HG03565 (cell line): Measurements from ENCODE around the gene RPL13.

Source experiments
- ATAC-seq: cut with Tn5 transposase; IDR thresholded peaks from one replicate; pipeline ENCODE4 v1.9.1; 2021; ENCODE audit warnings: mild to moderate bottlenecking, moderate library complexity; ENCODE audit not compliant: unreplicated experiment

RPL13 gene

DNA sequence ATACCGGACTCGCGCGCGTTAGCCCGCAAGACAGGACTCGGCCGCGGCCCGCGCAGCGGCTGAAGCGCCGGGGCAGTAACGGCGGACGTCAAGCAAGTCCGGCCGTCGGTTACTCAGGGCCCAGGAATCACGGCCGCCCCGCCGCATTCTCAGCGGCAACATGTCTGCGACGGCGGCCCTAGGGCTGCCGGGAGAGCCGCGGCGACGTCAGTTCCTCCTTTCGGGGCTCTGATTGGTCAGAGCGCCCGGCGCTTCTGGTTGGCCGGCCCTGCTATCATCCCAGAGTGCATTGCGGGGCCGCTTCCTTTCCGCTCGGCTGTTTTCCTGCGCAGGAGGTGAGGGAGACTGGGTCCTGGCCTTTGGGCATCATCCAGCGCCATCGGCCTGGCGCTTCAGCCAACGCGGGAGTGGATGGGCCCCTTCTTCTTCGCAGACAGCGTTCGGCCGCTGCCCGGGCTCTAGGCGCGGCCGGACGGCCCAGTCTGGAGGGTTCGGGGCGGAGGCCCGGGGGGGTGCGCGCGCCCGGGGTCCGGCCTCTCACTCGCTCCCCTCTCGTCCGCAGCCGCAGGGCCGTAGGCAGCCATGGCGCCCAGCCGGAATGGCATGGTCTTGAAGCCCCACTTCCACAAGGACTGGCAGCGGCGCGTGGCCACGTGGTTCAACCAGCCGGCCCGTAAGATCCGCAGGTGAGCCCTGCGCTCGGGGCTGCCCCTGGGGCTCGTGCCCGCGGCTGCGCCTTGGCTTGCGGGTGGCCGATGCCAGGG, at the start of gene RPL13:
RPL13 (plus strand) TSS at position 305 of the 764 bp plus-strand sequence; CDS start at position 583, 278 bp downstream.
- peak; percentile 74 for ATAC-seq

DNA sequence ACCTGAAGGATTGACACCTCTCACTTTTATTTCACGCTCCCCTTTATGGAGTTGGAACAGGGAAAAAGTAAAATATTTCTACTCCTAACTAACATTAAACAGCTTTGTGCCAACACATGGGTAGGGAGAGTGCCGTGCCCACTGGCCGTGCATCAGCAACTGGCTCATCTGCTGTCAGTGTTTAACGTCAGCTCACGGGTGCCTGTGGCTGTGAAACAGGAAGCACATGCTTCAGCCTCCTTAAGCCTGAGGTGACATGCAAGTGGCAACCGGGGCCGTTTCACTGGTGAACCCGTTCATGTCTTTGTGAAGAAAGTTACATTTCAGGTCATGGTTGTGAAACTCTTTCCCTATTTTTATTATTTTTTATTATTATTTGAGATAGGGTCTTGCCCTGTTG, 49.1 kb upstream of the RPL13 start:
- no peak for ATAC-seq

DNA sequence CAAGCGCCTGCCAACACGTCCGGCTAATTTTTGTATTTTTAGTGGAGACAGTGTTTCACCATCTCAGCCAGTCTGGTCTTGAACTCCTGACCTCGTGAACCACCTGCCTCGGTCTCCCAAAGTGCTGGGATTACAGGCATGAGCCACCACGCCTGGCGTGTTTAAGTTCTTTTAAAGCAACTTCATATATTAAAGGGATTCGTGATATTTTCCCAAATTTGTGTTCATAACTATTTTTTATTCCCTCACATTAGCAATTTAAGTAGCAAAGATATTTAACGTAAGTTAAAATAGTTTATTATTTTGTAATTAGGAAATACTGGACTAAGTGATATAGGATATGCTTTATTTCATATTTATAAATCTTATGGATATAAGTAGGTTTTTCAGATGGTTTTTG, 48.0 kb upstream of the RPL13 start:
- no peak for ATAC-seq

DNA sequence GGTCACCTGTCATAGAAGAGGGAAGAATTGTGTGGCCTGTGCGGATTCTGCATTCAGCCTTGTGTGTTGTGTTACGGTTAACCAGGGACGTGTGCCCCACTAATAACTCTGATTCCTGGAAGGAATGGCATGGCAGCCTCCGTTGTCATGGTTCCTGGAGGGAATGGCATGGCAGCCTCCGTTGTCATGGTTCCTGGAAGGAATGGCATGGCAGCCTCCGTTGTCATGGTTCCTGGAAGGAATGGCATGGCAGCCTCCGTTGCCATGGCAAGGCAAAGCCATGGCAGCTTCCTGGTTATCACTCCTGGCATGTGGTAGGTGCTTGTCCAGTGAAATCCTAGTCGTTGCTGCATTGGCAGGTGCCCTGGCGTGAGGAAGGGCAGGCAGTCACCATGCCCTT, 43.4 kb upstream of the RPL13 start:
- no peak for ATAC-seq

DNA sequence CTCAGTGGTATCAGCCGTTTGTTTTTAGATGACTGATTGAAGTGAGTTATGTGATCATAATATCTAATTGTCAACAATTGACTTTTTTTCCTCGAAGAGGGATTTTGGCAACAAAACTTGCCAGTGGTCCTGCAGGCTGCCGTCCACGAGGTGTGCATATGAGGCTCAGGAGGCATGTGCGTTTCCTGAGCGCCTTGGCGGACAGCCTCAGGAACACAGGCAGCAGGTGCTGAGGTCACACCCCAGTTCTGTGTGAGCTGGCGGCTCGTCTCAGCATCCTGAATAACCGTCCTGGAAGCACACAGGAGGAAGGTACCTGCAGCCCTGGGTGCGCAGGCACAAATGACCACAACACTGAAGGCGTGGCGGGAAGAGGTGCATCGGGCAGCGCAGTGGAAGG, 40.6 kb upstream of the RPL13 start:
- no peak for ATAC-seq

DNA sequence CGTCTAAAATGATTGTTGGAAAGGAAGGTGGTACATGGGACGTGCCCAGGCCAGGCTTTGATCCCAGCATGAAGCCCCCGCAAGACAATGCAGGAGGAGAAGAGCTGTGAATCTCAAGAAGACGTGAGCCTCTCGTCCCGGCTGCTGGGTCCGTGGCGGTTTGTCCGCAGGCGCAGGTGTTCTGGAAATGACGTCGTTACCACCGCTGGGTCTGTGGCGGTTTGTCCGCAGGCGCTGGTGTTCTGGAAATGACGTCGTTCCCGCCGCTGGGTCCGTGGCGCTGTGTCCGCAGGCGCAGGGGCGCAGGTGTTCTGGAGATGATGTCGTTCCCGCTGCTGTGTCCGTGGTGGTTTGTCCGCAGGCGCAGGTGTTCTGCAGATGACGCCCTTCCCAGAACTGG, 38.2 kb upstream of the RPL13 start:
- ATAC-seq = no peak

DNA sequence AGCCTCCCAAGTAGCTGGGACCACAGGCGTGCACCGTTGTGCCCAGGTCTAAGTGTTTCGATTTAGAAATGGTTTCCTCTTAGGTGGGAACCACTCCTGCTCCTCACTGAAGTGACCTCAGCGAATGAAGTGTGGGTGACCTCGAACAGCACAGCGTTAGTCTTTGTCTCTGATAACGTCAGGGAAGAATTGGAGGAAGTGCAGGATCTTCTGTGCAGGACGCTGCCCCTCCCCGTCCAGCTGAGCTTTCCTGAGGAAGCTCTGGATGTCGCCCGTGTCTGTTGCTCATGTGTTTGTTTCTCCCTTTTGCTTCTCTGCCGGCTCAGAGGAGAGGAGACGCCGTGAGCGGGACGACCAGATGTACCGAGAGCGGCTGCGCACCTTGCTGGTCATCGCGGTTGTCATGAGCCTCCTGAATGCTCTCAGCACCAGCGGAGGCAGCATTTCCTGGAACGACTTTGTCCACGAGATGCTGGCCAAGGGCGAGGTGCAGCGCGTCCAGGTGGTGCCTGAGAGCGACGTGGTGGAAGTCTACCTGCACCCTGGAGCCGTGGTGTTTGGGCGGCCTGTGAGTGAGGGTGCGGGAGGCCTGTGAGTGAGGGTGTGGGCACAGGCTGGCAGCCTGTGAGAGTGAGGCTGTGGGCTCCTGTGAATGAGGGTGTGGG, 36.7 kb upstream of the RPL13 start:
- ATAC-seq = no peak

DNA sequence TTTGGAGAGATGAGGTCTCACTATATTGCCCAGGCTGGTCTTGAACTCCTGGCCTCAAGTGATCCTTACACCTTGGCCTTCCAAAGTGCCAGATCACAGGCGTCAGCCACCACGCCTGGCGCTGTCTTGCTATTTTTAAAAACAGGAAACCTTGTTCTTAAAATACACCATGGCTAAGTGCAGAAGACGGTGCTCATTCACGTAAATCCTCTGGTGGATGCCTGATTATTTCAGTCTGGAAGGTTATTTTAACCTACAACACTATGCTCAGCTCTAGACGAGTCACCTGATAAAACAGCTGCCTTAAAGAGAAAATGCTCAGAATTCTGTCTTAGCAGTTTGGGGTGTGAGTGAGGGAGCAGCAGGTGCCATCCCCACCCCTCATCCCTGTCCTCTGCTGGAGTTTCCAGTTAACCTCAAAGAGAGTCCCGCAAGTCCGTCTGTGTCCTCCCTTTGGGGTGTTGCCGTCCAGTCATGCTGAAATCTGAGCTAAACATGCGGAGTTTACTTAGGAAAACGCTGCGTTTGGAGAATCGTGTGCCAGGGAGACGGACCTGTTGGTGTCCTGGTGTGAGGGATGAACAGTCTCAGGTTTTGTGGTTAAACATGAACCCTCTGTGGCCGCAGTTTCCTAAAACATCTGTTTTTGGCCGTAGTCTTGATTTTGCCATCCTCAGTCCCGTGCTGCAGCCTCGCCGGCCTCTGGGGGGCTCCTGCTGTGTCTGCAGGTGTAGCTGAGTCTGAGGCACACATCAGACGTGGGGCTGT, 35.2 kb upstream of the RPL13 start:
- no peak for ATAC-seq

DNA sequence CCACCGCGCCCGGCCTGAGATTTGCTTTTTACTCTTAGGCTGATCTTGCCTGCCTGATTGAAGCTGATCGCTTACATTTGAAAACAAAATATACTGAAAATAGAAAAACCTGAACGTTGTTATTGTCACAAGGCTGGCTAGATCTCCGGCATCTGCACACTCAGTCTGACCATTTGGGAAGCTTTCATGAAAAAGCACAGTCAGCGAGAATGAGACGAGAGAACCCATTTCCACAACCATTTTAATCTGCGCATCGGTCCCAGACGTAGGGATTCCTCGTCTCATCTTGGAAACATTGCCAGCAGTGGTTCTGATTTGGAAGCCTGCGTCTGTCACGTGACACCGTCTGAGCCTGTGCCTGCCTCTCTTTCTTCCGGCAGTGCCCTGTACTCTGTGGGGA, 31.4 kb upstream of the RPL13 start:
- ATAC-seq = no peak

DNA sequence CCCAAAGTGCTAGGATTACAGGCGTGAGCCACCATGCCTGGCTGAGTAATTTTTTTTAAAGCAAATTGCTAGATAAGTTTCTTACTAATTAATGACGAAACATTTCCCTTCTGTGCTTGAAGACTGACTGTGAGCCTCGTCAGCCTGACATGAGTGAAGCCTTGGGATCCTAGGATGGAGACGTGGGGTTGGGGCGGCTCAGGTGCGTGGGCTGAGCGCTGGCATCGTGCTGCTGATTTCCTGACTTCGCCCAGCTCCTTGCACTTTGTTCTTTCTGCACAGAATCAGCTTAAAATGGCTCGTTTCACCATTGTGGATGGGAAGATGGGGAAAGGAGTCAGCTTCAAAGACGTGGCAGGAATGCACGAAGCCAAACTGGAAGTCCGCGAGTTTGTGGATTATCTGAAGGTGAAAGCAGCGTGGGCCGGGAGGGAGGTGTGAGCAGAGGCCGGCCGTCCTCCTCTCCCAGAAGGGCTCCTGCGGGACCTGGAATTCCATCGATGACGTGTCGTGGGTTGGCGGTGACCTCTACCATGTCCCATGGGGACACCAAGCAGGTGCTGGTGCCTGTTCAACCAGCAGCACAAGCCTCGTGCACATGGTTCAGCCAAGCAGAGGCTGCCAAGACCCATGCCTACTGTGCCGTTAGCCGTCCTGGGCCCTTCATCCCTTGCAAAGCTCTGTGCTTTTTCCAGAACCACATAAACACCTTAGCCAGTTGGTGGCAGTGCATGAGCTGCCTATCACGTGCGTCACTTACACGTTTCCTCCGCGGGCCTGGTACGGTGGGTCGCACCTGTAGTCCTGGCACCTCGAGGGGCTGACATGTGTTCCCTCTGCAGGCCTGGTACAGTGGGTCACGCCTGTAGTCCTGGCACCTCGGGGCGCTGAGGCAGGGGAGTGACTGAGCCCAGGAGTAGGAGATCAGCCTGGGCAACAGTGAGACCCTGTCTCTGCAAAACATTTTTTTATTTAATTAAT, 29.8 kb upstream of the RPL13 start:
- ATAC-seq = no peak

DNA sequence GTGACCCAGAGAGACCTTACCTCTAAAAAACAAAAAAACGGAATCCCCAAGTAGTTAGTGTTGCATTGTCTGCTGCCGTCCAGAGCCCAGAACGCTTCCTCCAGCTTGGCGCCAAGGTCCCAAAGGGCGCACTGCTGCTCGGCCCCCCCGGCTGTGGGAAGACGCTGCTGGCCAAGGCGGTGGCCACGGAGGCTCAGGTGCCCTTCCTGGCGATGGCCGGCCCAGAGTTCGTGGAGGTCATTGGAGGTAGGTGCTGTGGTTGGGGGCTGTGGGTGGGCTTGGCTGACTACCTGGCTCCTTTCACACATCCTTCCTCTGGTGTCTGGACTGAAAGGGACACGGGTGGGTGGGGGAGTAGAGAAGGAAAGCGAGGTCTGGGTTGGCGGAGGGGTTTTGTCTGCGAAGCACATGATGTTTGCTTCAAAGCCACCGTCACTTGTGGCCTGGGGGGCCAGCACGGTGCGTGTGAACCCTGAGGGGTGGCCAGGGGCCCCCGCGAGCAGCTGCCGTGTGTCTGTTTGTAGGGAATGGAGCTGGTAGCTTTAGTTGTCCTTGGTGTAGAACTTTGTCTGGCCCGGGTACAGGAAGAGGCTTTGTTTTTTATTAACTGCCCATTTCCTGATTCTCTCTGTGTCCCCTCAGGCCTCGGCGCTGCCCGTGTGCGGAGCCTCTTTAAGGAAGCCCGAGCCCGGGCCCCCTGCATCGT, 28.5 kb upstream of the RPL13 start:
- ATAC-seq = no peak

DNA sequence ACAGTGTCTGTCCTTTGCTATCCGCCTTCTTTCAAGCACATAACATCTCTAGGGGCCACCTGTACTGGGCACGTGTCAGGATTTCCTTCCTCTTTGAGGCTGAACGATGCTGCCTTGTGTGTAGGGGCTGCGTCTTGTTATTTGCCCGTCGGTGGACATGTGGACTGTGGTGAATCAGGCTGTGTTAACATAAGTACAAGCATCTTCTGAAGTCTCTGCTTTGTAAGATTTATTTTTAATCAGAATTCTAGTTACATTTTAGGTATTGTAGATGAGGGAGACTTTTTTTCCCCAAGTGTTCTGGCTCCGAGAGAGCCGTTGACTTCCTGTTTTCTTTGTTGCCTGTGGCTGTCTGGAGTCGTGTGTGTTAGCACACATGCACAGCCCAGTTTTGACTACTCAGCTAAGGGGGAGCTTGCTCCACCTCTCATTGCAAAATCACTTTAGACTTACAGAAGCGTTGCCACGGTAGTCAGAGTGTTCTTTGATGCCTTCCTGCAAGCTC, 26.2 kb upstream of the RPL13 start:
- ATAC-seq = no peak

DNA sequence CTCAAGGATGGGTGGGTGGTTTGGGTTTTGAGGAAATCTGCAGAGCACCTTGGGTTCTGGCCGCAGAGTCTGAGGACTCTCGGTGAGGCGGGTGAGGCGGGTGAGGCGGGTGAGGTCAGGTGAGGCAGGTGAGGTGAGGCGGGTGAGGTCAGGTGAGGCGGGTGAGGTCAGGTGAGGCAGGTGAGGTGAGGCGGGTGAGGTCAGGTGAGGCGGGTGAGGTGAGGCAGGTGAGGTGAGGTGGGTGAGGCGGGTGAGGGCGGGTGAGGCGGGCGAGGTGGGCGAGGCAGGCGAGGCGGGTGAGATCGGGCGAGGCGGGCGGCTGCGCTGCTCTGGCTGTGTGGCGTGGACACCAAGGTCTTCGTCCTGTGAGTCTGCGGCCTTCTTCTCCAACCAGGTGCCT, 24.1 kb upstream of the RPL13 start:
- no peak for ATAC-seq

DNA sequence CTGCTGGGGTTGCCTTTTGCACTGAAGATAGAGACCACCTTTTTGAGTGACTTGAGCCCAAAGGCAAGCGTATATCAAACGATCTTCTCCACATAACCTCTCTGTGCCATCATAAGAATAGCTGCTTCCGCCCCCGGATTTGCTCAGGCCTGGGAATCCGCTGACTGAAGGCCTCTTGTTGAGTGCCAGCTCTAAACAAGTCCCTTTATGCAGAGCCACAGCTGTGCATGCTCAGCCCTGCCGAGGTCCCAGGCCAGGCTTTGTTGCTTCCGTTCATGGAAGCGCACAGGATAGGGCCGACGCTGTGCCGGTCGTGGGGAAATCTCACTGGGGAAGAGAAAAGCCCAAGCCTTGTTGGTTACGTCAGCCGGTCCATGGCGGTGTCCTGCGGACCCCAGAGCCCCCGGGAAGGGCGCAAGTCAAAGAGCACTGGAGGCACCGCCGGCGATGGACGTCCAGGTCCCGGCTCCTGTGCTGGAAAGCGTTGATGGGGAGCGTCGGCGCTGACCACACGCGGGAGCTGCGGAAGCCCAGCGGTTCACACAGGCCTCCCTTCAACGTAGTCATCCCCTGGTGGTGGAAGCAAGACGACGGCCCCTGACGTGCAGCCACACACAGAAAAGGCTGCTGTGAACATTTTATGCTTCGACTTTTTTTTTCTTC, 23.5 kb upstream of the RPL13 start:
- ATAC-seq = no peak

DNA sequence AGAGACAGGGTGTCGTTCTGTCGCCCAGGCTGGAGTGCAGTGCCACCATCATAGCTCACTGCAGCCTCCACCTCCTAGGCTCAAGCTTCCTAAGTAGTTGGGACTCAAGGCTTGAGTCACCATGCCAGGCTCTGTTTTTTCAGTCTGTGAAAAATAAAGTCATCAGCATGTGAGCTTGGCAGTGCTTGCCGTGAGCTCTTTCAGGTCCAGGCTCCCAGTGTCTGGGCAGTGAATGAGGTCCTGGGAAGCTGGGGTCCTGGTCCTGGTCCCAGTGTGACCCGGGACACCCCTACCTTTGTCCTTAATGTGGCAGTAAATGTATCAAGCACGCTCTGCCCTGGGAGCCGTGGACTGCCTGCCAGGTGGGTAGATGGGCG, 22.9 kb upstream of the RPL13 start:
- ATAC-seq = no peak

DNA sequence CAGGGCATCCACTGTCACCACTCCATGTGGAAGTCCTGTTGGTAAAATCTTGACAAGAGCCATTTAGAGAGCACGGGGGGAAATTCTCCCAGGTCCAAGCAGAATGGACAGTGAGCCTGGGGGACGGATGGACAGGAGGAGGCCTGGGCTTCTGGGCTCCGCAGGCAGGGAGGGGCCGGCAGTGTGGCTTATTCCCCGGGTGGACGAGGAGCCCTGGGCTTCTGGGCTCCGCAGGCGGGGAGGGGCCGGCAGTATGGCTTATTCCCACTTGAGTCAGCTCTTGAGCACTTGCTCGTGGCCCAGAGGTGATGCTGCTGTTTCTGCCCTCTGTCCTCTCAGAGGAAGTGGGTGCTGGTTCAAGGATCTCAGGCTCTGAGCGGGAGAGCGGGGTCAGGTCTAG, 22.2 kb upstream of the RPL13 start:
- ATAC-seq = no peak

DNA sequence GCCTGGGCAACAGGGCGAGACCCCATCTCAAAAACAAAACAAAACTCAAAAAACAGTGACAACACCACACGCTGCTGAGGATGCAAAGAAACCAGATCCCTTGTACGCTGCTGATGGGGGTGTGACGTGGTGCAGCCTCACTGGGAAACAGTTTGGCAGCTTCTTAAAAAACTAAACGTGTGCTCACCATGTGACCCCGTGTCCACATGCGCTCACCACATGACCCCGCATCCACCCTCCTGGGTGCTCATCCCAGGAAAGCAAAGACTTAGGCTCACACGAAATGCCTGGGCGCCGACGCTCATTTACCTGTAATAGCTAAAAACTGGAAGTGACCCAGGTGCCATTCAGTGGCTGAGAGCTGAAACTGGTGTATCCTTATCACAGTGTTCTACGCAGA, 19.9 kb upstream of the RPL13 start:
- ATAC-seq = no peak

DNA sequence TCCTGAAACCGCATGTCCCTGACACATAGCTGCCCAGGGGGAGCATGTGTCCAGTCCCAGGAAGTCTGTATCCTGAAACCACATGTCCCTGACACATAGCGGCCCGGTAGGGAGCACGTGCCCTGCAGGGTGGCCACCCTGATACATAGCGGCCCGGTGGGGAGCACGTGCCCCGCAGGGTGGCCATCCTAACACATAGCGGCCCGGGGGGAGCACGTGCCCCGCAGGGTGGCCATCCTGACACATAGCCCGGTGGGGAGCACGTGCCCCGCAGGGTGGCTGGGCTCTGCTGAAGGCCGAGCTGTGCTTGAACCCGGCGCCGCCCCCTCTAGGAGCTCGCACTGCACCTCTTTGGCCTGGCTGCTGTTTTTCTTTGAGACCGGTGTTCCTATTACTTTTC, 18.7 kb upstream of the RPL13 start:
- ATAC-seq = no peak

DNA sequence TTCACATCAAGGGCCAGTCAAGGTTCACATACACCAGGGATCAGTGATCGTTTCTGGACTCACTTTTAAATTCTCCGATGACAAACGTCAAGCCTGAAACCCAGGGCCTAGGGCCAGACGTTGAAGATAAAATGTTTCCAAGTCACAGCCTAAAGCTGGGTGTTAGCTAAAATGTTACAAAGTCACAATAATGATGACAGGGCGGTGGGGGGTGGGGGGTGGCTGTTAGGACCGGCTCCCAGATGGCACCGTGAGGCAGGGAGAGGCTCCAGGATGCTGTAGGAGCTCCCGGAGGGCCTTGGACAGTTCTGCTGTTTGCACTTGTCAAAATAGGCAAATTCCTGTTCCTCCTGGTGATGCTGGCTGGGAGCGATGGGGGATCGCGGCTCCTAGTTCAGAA, 16.4 kb upstream of the RPL13 start:
- no peak for ATAC-seq

DNA sequence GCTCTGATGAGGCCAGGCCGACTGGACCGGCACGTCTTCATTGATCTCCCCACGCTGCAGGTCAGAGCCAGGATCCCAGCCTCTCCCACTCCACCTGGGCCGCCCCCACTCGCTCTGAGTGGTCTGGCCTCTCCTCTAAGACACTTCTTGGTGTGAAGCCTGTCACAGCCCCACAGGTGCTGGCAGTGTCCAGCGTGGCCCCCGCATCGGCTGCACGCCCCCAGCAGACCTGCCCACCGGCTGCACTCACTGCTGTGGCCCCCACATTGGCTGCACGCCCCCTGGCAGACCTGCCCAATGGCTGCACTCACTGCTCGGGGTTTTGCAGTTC, 15.8 kb upstream of the RPL13 start:
- ATAC-seq = no peak
